Ectodermal cell (in vitro differentiated cells): ENCODE measurements around the gene SLCO4A1.

ENCODE experiments used
- H3K27ac ChIP-seq: 2 replicates; pipeline ENCODE4 v1.7.0; 2013; ENCODE audit warnings: mild to moderate bottlenecking, low read depth, low read length; ENCODE audit not compliant: insufficient read depth, poor library complexity, severe bottlenecking
- H3K27me3 ChIP-seq: 2 replicates; pipeline ENCODE4 v1.7.0; 2013; ENCODE audit warnings: mild to moderate bottlenecking, low read length; ENCODE audit not compliant: insufficient read depth, control insufficient read depth, poor library complexity, severe bottlenecking
- H3K36me3 ChIP-seq: one replicate; pipeline ENCODE4 v1.7.0; 2013; ENCODE audit warnings: low read length; ENCODE audit not compliant: control insufficient read depth, insufficient read depth
- H3K4me1 ChIP-seq: one replicate; pipeline ENCODE4 v1.7.0; 2013; ENCODE audit warnings: low read length; ENCODE audit not compliant: control insufficient read depth, insufficient read depth
- H3K4me3 ChIP-seq: 2 replicates; pipeline ENCODE4 v1.7.0; 2013; ENCODE audit warnings: low read depth, low read length, control low read depth; ENCODE audit not compliant: insufficient read depth
- H3K9me3 ChIP-seq: 2 replicates; pipeline ENCODE4 v1.7.0; 2013; ENCODE audit warnings: mild to moderate bottlenecking, low read length, moderate library complexity; ENCODE audit not compliant: control insufficient read depth
- WGBS, 2 experiments: methylation state at CpG; one replicate each; pipeline ENCODE4 v1.1.7; 2013; ENCODE audit warnings: missing lambda C conversion rate in 2 of 2; 5-methylcytosine and 5-hydroxymethylcytosine counted together

Gene SLCO4A1

DNA sequence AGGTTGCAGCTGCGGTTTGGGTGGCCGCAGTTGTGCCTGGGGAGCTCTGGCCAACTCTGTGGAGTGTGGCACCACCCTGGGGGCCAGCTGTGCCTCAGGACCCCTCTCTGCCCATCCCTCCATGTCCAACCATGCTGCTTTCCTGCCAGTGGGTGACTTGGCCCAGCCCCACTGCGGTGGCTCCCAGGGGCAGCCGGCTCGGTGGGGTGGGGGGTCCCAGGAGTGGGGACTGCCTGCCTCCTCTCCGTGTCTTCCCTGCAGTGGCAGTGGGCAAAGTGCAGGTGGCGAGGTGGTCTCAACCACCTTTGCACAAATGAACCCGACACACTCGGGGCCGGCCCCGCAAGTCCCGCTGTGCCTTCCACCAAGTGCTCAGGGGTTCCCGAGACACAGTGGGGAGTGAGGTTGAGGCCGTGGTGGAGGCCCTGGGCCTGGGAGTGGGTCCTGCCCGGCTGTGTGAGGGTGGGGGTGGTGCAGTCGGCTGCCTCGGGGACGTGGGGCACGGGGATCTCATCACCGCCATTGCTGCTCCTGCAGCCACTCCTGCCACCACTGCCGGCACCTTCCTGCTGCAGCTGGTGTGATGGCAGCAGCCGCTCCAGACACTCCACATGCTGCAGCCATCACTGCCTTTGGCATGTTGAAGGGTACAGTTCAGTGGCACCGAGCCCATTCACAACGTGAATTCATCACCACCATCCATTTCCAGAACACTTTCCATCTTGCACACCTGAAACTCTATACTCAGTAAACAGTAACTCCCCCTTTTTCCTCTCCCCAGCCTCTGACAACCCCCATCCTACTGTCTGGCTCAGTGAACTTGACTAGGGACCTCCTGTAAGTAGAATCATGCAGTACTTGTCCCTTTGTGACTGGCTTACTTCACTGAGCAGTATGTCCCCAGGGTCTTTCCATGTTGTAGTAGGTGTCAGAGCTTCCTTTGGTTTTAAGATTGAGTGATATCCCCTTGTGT is 10.7 kb upstream of the SLCO4A1 start:
- H3K27me3 ChIP-seq = no peaks in the 10 kb centered on the region
- no peaks in the 10 kb centered on the region for H3K36me3 ChIP-seq
- peaks cover 21% of the 10 kb centered on the region for H3K4me1 ChIP-seq
- no peak overlapping the region for H3K4me3 ChIP-seq
- 91 to 93% methylated on average over 24 of the region's 24 CpGs for WGBS, 2 experiments
- H3K27ac ChIP-seq = no peak overlapping the region
- H3K9me3 ChIP-seq = no peaks in the 10 kb centered on the region

DNA sequence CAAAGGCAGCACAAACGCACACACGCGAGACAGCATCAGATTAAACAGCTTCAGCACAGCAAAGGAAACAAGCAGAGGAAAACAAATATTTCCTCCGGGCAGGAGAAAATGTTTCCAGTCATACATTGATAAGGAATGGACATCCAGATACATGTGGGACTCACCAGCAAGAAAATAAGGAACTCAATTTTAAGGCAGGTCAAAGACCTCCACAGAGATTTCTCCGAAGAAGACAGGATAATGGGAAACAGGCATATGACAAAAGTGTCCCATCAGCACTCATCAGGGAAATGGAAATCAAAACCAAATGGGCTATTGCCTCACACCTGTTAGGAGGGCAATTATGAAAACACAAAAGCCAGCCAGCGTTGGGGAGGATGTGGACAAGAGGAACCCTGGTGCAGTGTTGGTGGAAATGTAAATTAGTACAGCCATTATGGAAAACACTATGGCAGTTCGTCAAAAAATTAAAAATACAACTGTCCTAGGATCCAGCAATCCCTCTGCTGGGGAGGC is 9.7 kb upstream of the SLCO4A1 start:
- H3K27me3 ChIP-seq = no peaks in the 10 kb centered on the region
- H3K9me3 ChIP-seq = no peaks in the 10 kb centered on the region
- H3K36me3 ChIP-seq = no peaks in the 10 kb centered on the region
- 90 to 91% methylated on average over 7 of the region's 7 CpGs for WGBS, 2 experiments
- peaks cover 21% of the 10 kb centered on the region for H3K4me1 ChIP-seq
- H3K27ac ChIP-seq = no peak overlapping the region
- H3K4me3 ChIP-seq = no peak overlapping the region

DNA sequence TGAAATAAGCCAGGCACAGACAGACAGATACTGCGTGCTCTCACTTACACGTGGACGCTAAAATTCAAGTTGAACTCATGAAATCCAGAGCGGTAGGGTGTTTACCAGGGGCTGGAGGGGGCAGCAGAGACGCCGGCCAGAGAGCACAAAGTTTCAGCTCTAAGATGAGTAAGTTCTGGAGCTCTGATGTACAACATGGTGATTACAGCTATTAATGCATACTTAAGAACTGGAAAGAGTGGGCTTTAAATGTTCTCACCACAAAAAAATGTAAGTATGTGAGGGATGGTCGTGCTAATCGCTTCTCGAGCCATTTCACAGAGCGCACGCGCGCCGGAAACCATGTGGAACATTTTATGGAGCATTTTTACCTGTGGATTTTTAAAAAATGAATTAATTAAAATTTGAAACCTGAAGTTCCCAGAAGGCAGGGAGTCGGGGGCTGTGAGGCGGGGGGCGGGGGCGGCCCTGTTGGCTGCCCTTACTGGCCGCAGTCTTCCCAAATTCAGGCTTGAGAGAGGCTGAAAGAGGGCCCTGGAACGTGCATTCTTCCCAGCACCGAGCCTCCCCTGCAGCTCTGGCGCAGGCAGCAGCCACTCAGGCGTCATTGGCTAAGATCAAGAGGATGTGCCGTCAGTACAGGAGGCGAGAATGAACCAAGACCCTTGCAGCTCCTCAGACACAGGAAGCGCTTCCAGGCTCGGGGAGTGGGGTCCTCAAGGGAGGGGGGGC is 8.5 kb upstream of the SLCO4A1 start:
- no peaks in the 10 kb centered on the region for H3K9me3 ChIP-seq

DNA sequence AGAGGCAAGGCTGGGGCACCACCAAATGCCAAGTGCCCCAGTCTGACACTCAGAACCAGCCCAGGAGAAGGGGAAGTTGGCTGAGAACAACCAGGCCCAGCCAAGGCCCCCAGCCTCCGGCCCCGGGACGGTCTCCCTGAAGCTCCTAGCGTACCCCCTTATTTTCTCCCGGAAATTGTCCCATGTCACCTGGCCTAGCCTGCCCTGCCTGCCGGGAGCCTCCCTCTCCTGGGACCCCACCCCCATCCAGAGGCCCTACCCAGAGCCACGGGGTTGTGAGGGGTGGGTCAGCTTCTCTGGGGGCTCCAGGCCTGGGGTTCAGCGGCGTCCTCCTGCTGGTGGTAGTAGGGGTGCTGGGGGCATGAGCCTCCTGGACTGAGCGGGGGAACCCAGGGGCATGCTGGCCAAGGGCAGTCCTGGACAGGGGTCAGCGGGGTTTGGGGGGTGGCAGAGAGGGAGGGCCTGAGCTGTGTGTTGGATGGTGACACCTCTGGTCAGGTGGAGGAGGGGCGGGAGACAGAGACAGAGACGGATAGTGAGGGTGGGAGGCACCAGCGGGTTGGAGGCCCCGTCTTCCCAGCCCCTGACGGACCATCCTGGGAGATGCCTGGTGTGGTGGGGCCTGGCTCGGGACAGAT is 7.9 kb upstream of the SLCO4A1 start:
- peaks cover 9% of the 10 kb centered on the region for H3K27me3 ChIP-seq
- no peak overlapping the region for H3K4me3 ChIP-seq
- H3K36me3 ChIP-seq = no peaks in the 10 kb centered on the region
- H3K9me3 ChIP-seq = no peaks in the 10 kb centered on the region
- 88 to 91% methylated on average over 17 of the region's 17 CpGs for WGBS, 2 experiments
- peaks cover 21% of the 10 kb centered on the region for H3K4me1 ChIP-seq
- H3K27ac ChIP-seq = no peak overlapping the region

More for the DNA sequence above, 8.5 kb upstream of the SLCO4A1 start:
- Histone ChIP-seq H3K36me3 (no peaks in the 10 kb centered on the region), H3K4me3 (no peak overlapping the region), H3K27ac (no peak overlapping the region), H3K27me3 (peaks cover 2% of the 10 kb centered on the region), H3K4me1 (peaks cover 21% of the 10 kb centered on the region)
- 89 to 90% methylated on average over 27 of the region's 27 CpGs for WGBS, 2 experiments

DNA sequence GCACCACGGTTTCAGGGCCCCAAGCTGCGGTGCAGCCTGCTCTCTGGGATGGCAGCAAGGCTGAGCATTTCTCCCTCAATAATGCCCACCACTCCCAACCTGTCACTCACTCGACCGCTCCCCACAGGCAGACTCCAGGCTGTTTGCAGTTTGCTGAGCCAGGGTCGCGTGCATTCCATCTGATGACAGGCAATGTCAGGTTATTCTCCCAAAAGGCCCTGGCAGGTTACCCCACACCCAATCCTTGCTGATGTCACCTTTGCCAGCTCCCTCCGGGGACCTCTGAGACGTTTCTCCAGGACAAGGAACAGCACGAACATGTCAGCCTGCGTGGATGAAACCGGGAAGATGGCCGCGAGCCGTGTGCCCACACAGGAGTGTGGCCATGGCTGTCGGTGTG is 7.1 kb upstream of the SLCO4A1 start:
- no peaks in the 10 kb centered on the region for H3K9me3 ChIP-seq
- H3K36me3 ChIP-seq = no peaks in the 10 kb centered on the region
- H3K27me3 ChIP-seq = peaks cover 17% of the 10 kb centered on the region
- WGBS, 2 experiments = 83 to 85% methylated on average over 15 of the region's 15 CpGs
- peaks cover 21% of the 10 kb centered on the region for H3K4me1 ChIP-seq
- H3K27ac ChIP-seq = no peak overlapping the region
- no peak overlapping the region for H3K4me3 ChIP-seq

GRCh38 chr20:62635852-62636251 is 6.5 kb upstream of the SLCO4A1 start:
- WGBS, 2 experiments = 69 to 76% methylated on average over 16 of the region's 16 CpGs
- Histone ChIP-seq H3K27ac (no peak overlapping the region), H3K27me3 (peaks cover 23% of the 10 kb centered on the region), H3K4me1 (peaks cover 21% of the 10 kb centered on the region), H3K4me3 (no peak overlapping the region), H3K9me3 (no peaks in the 10 kb centered on the region), H3K36me3 (no peaks in the 10 kb centered on the region)

DNA sequence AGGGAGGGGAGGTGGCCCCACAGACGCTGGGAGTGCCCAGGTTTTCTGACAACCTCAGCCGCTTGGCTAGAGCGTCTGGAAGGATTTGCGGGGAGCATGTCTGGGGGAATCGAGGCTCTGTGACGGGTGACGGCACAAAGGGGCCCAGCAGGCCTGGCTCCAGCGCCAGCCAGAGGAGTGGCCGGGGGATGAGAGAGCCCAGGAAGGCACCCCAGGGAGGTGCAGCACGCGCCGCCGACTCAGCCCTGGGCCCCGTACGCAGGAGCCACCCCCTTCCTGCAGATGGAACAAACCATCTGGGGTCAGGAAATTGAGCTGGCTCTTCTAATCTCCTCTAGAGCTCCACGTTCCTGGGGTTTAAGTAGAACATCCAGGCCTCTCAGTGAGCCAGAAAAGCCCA is 5.9 kb upstream of the SLCO4A1 start:
- no peaks in the 10 kb centered on the region for H3K36me3 ChIP-seq
- no peak overlapping the region for H3K27ac ChIP-seq
- H3K4me1 ChIP-seq = peaks cover 21% of the 10 kb centered on the region
- H3K27me3 ChIP-seq = peaks cover 29% of the 10 kb centered on the region
- H3K4me3 ChIP-seq = no peak overlapping the region
- WGBS, 2 experiments = 71 to 75% methylated on average over 16 of the region's 16 CpGs
- H3K9me3 ChIP-seq = no peaks in the 10 kb centered on the region

DNA sequence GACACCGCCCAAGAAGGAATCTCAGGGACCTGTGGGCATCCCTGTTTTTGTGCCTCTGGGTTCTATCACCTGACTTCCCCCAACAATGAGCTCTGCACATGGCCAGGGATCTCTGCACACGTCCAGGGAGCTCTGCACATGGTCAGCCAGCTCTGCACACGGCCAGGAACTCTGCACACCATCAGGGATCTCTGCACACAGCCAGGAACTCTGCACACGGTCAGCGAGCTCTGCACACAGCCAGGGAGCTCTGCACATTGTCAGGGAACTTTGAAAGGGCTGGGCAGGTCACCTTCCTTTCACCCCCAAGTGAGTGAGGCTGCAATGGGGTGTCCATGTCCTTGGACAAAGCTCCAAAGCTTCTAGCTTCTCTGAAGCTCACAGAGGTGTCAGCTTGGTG is 5.2 kb upstream of the SLCO4A1 start:
- no peak overlapping the region for H3K4me3 ChIP-seq
- 93% methylated on average over 5 of the region's 5 CpGs for WGBS, 2 experiments
- peaks cover 26% of the 10 kb centered on the region for H3K4me1 ChIP-seq
- H3K36me3 ChIP-seq = no peaks in the 10 kb centered on the region
- H3K27me3 ChIP-seq = peaks cover 36% of the 10 kb centered on the region
- H3K9me3 ChIP-seq = no peaks in the 10 kb centered on the region
- H3K27ac ChIP-seq = no peak overlapping the region

- H3K27ac ChIP-seq = no peak overlapping the region
- peaks cover 26% of the 10 kb centered on the region for H3K4me1 ChIP-seq
- 89 to 90% methylated on average over 11 of the region's 11 CpGs for WGBS, 2 experiments
- no peak overlapping the region for H3K4me3 ChIP-seq
- peaks cover 41% of the 10 kb centered on the region for H3K27me3 ChIP-seq
- H3K36me3 ChIP-seq = no peaks in the 10 kb centered on the region
- no peaks in the 10 kb centered on the region for H3K9me3 ChIP-seq
These were observed 4.7 kb upstream of the SLCO4A1 start for GRCh38 chr20:62637521-62638054.
